H1 (cell line): ENCODE results near the gene PALD1. TPM values are rescaled to one million over a fixed set of nuclear protein-coding genes. Genes with fewer than 3 reads are reported as not detected.

Source experiments
- BCL11A ChIP-seq, 2 experiments: IDR thresholded peaks; one replicate each; pipeline ENCODE4 v1.6.1; 2011; ENCODE audit warnings: low read depth in 2 of 2, low read length in 2 of 2, mild to moderate bottlenecking in 2 of 2
- MAX ChIP-seq: IDR thresholded peaks from 2 replicates; pipeline ENCODE4 v1.6.1; 2012; ENCODE audit warnings: inconsistent platforms
- NANOG ChIP-seq: IDR thresholded peaks from 2 replicates; pipeline ENCODE4 v1.6.1; 2011; ENCODE audit warnings: low read length, low read depth, mild to moderate bottlenecking, inconsistent platforms; ENCODE audit not compliant: insufficient read depth, poor library complexity, severe bottlenecking
- SIN3A ChIP-seq, 2 experiments: IDR thresholded peaks in 1 of 2; conservative IDR thresholded peaks in 1 of 2; 2 replicates each; pipeline ENCODE4 v1.6.1; 2011 to 2012; ENCODE audit warnings: low read length in 2 of 2, improper control_type of control experiment in 1 of 2, low read depth in 1 of 2, mild to moderate bottlenecking in 1 of 2
- polyA plus RNA-seq, 7 experiments: library from polyadenylated mRNA; depleted of rRNA in 3 of 7; stranded (reverse) in 5 of 7; unstranded in 2 of 7; fragments of >200 nt in 5 of 7; fragments of 200-250 nt in 2 of 7; gene quantifications; 1 replicate in 5 of 7; 2 replicates in 1 of 7; 4 replicates in 1 of 7; pipeline versions ENCODE4 v1.2.1 to v1.2.3, GENCODE V29; 2011 to 2013; ENCODE audit warnings: missing spikeins in 2 of 7, mixed read lengths in 2 of 7
- total RNA-seq: library from RNA; stranded (reverse); fragmentation: NEBNext Ultra II Directional; extraction: Animal tissue kit (Norgen Biotek cat#: 25700); gene quantifications from 2 replicates; pipeline ENCODE4 v1.2.1, GENCODE V29; 2021
- TF ChIP-seq, protein P1 (sequence below): fragments of 300-600 bp; sonication (generic); IDR thresholded peaks from 2 replicates; pipeline ENCODE4 v1.7.1; 2012; ENCODE audit warnings: low read length, moderate library complexity, mild to moderate bottlenecking, inconsistent platforms; ENCODE audit not compliant: insufficient replicate concordance
- TF ChIP-seq, protein P2 (sequence below): IDR thresholded peaks from 2 replicates; pipeline ENCODE4 v1.6.1; 2012; ENCODE audit warnings: low read length, inconsistent platforms

The PALD1 gene
- total and polyA plus RNA-seq, 2 of the 8 experiments (the other 6 are each of a cell fraction or from before 2014, with no cell fraction given), result 13.3 to 32.8 TPM

GRCh38 chr10:70440296-70441160, 38.0 kb upstream of the PALD1 start (continued):
- TF ChIP-seq, protein P1, sequence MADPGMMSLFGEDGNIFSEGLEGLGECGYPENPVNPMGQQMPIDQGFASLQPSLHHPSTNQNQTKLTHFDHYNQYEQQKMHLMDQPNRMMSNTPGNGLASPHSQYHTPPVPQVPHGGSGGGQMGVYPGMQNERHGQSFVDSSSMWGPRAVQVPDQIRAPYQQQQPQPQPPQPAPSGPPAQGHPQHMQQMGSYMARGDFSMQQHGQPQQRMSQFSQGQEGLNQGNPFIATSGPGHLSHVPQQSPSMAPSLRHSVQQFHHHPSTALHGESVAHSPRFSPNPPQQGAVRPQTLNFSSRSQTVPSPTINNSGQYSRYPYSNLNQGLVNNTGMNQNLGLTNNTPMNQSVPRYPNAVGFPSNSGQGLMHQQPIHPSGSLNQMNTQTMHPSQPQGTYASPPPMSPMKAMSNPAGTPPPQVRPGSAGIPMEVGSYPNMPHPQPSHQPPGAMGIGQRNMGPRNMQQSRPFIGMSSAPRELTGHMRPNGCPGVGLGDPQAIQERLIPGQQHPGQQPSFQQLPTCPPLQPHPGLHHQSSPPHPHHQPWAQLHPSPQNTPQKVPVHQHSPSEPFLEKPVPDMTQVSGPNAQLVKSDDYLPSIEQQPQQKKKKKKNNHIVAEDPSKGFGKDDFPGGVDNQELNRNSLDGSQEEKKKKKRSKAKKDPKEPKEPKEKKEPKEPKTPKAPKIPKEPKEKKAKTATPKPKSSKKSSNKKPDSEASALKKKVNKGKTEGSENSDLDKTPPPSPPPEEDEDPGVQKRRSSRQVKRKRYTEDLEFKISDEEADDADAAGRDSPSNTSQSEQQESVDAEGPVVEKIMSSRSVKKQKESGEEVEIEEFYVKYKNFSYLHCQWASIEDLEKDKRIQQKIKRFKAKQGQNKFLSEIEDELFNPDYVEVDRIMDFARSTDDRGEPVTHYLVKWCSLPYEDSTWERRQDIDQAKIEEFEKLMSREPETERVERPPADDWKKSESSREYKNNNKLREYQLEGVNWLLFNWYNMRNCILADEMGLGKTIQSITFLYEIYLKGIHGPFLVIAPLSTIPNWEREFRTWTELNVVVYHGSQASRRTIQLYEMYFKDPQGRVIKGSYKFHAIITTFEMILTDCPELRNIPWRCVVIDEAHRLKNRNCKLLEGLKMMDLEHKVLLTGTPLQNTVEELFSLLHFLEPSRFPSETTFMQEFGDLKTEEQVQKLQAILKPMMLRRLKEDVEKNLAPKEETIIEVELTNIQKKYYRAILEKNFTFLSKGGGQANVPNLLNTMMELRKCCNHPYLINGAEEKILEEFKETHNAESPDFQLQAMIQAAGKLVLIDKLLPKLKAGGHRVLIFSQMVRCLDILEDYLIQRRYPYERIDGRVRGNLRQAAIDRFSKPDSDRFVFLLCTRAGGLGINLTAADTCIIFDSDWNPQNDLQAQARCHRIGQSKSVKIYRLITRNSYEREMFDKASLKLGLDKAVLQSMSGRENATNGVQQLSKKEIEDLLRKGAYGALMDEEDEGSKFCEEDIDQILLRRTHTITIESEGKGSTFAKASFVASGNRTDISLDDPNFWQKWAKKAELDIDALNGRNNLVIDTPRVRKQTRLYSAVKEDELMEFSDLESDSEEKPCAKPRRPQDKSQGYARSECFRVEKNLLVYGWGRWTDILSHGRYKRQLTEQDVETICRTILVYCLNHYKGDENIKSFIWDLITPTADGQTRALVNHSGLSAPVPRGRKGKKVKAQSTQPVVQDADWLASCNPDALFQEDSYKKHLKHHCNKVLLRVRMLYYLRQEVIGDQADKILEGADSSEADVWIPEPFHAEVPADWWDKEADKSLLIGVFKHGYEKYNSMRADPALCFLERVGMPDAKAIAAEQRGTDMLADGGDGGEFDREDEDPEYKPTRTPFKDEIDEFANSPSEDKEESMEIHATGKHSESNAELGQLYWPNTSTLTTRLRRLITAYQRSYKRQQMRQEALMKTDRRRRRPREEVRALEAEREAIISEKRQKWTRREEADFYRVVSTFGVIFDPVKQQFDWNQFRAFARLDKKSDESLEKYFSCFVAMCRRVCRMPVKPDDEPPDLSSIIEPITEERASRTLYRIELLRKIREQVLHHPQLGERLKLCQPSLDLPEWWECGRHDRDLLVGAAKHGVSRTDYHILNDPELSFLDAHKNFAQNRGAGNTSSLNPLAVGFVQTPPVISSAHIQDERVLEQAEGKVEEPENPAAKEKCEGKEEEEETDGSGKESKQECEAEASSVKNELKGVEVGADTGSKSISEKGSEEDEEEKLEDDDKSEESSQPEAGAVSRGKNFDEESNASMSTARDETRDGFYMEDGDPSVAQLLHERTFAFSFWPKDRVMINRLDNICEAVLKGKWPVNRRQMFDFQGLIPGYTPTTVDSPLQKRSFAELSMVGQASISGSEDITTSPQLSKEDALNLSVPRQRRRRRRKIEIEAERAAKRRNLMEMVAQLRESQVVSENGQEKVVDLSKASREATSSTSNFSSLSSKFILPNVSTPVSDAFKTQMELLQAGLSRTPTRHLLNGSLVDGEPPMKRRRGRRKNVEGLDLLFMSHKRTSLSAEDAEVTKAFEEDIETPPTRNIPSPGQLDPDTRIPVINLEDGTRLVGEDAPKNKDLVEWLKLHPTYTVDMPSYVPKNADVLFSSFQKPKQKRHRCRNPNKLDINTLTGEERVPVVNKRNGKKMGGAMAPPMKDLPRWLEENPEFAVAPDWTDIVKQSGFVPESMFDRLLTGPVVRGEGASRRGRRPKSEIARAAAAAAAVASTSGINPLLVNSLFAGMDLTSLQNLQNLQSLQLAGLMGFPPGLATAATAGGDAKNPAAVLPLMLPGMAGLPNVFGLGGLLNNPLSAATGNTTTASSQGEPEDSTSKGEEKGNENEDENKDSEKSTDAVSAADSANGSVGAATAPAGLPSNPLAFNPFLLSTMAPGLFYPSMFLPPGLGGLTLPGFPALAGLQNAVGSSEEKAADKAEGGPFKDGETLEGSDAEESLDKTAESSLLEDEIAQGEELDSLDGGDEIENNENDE, result no peak
- TF ChIP-seq, protein P2, sequence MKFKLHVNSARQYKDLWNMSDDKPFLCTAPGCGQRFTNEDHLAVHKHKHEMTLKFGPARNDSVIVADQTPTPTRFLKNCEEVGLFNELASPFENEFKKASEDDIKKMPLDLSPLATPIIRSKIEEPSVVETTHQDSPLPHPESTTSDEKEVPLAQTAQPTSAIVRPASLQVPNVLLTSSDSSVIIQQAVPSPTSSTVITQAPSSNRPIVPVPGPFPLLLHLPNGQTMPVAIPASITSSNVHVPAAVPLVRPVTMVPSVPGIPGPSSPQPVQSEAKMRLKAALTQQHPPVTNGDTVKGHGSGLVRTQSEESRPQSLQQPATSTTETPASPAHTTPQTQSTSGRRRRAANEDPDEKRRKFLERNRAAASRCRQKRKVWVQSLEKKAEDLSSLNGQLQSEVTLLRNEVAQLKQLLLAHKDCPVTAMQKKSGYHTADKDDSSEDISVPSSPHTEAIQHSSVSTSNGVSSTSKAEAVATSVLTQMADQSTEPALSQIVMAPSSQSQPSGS, result no peak
- no peak for TF ChIP-seq NANOG
- TF ChIP-seq SIN3A (conservative IDR thresholded peaks at IDR 0.05 in 1 of 2, IDR thresholded peaks at IDR 0.05 in 1 of 2; ENCODE audit: low read depth in 1 of 2, low read length in 2 of 2), result 0 out of 4 replicates have a peak, but pooled peaks of 1 of the 2 experiments have one; percentile 19
- no peak for TF ChIP-seq BCL11A (IDR thresholded peaks at IDR 0.05; ENCODE audit: low read depth in 2 of 2, low read length in 2 of 2)
- TF ChIP-seq MAX, result peak; percentile 54
